Forelimb muscle (tissue), 1 donor: ENCODE measurements around the gene MFAP3. TPM values are rescaled to one million over a fixed set of nuclear protein-coding genes. Genes with fewer than 3 reads are reported as not detected.

Experiments
- DNase-seq: peaks from one replicate; pipeline ENCODE4 v3.0.0-alpha.2; 2013; ENCODE audit warnings: low read depth
- polyA plus RNA-seq: library from polyadenylated mRNA; unstranded; fragments of 120-200 nt; gene quantifications from one replicate; pipeline ENCODE4 v1.2.1, GENCODE V29; 2013; ENCODE audit not compliant: insufficient read length

MFAP3 gene
- polyA plus RNA-seq, 1 donor, result 25.2 TPM

GRCh38 chr5:154092356-154093141, 53.8 kb downstream of the MFAP3 start:
- no peak for DNase-seq

GRCh38 chr5:154093142-154093532, 54.4 kb downstream of the MFAP3 start:
- no peak for DNase-seq

DNA sequence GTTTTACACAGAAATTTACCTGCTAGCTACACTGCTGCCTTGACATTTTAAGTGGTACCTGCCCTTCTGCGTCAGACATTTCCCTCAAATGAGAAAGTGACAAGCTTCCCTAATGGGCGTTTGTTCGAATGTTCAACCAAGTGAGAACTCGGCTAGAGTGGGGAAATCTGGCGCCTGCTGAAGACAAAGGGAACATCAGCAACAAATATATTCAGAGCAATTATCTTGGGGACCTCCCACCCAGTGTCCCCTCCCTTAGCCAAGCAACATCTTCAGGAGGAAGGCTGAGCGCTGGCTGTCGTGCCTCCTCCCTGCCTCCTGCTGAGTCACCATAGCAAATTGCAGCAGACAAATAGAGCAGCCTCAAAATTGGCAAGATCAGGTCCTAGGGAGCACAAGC, 57.1 kb downstream of the MFAP3 start:
- DNase-seq, result no peak

DNA sequence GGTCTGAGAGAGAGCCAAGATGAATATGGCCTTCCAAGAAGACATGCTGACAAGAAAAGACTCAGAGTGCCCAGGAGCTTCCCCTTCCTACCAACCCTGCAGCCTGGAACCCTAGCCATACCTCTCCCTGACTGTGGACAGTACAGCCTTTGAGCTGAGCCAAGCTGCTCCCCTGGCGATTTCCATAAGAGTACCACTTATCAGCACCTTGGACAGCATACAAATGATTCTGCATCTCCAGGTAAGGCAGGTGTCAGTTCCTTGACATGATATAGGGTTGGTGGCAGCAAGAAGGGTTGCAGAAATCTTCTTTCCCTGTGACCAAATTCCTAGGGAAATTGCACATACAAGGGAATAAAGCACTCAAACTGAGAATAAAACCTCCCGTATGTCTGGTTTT, 58.3 kb downstream of the MFAP3 start:
- no peak for DNase-seq

- DNase-seq, result no peak
These were observed 59.7 kb downstream of the MFAP3 start for GRCh38 chr5:154098465-154098864.

- DNase-seq, result no peak
These were observed 62.4 kb downstream of the MFAP3 start for GRCh38 chr5:154101184-154101583.

DNA sequence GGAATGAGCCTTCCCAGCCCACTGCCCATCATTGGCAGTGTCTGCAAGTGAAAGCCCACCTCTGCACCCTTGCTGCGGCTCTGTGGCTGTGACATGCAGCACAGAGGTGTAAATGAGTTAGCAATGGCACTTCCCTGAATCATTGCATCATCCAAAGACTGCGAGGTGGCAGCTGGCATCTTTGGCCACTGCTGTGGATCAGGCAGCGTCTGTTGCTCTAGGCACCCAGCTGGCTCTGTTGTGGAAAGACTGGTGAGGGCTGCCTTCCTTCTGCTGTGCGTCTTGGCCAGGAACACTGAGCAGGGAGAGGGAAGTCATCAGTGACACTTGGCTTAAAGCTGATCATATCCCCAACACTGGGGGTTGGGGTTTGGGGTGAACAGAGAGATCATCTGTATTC, 64.5 kb downstream of the MFAP3 start:
- DNase-seq, result no peak

Other genes starting within 250 kb of the MFAP3 start
- 16.7 TPM for gene FAM114A2, start 57 bp upstream of the MFAP3 start, polyA plus RNA-seq
- 16.7 TPM for gene GALNT10, start 151.8 kb downstream of the MFAP3 start, polyA plus RNA-seq